Ascending aorta (tissue), 2 donors: ENCODE results near the gene EFNA2. TPM values are rescaled to one million over a fixed set of nuclear protein-coding genes. Genes with fewer than 3 reads are reported as not detected.

Source experiments
- DNase-seq, 2 donors: peaks; one replicate each; pipeline ENCODE4 v3.0.0-alpha.2; 2019; ENCODE audit warnings: low spot score in 2 of 2
- H3K27ac ChIP-seq, 2 donors: fragments of 200-600 bp; sonication (generic); one replicate each; pipeline ENCODE4 v1.5.1; 2016 to 2017; ENCODE audit warnings: mild to moderate bottlenecking in 1 of 2
- H3K27me3 ChIP-seq: fragments of 200-600 bp; sonication (generic); one replicate; pipeline ENCODE4 v1.5.1; 2017
- H3K36me3 ChIP-seq, 2 donors: fragments of 200-600 bp; sonication (generic); one replicate each; pipeline ENCODE4 v1.5.1; 2016
- H3K4me1 ChIP-seq, 2 donors: fragments of 200-600 bp; sonication (generic); one replicate each; pipeline ENCODE4 v1.5.1; 2016 to 2017; ENCODE audit warnings: mild to moderate bottlenecking in 1 of 2
- H3K4me3 ChIP-seq, 2 donors: fragments of 200-600 bp; sonication (generic); one replicate each; pipeline ENCODE4 v1.5.1; 2016 to 2017; ENCODE audit warnings: mild to moderate bottlenecking in 1 of 2
- H3K9me3 ChIP-seq, 2 donors: fragments of 200-600 bp; sonication (generic); one replicate each; pipeline ENCODE4 v1.5.1; 2016
- intact Hi-C: fragments of 100-400 bp; cut with DNase I; formaldehyde crosslinking; loops from one replicate; pipeline ENCODE4 v1.15.1; 2023
- total RNA-seq: library from RNA; depleted of rRNA; stranded (reverse); fragments of >200 nt; gene quantifications from one replicate; pipeline ENCODE4 v1.1.0, GENCODE V29; 2016
- TF ChIP-seq, protein P1 (sequence below), 3 experiments: fragments of 200-600 bp in 2 of 3; fragments of 450-650 bp in 1 of 3; sonication (generic) in 2 of 3; IDR thresholded peaks; one replicate each; pipeline ENCODE4 v1.5.1; 2016 to 2019; ENCODE audit warnings: antibody characterized with exemption in 3 of 3, mild to moderate bottlenecking in 1 of 3, moderate library complexity in 1 of 3

Gene EFNA2
- total RNA-seq, 1 donor from 2014 or later, result not detected

DNA sequence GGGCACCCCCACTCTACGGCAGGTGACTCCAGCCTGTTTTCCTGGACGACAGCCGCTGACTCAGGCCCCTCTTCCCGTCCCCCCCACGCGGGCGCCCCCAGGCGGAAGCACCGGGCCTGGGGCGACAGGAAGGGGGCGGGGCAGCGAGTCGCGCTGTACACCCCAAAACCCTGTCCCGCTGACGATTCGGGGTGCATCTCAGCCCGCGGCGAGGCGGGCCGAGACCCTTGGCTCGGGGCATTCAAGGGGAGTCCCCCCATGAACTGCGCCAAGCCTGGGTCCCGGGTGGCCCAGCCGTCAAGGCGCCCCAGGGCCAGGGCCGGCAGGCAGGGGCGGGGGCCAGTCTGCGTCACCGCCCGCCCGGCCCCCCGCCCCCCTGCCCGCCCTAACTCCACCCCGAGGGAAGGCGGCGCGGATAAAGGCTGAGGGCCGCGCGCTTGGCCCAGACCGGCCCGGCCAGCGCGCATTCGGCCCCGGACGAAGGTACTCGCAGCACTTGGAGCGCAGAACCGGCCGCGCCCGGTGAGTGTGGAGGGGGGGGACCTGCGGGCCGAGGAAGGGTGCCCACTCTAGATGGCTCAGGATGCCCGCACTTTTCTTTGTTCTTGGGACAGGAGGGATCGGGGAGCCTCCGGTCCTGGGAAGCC is 37.4 kb upstream of the EFNA2 start, which contains the start of gene MIDN:
TSS of gene MIDN (plus strand) at position 445 of the 647 bp plus-strand sequence. CDS start 1,714 bp downstream, outside the sequence.
- Histone ChIP-seq H3K9me3 (no peaks in the 10 kb centered on the region), H3K4me3 (peak within 1 kb of the TSS; percentile 67 to 95), H3K36me3 (peaks cover 6 to 15% of the 10 kb centered on the region in 2 donors), H3K27ac (peak within 1 kb of the TSS; percentile 92 to 99), H3K4me1 (peaks cover 28 to 45% of the 10 kb centered on the region in 2 donors), H3K27me3 (no peaks in the 10 kb centered on the region)
- TF ChIP-seq, protein P1, sequence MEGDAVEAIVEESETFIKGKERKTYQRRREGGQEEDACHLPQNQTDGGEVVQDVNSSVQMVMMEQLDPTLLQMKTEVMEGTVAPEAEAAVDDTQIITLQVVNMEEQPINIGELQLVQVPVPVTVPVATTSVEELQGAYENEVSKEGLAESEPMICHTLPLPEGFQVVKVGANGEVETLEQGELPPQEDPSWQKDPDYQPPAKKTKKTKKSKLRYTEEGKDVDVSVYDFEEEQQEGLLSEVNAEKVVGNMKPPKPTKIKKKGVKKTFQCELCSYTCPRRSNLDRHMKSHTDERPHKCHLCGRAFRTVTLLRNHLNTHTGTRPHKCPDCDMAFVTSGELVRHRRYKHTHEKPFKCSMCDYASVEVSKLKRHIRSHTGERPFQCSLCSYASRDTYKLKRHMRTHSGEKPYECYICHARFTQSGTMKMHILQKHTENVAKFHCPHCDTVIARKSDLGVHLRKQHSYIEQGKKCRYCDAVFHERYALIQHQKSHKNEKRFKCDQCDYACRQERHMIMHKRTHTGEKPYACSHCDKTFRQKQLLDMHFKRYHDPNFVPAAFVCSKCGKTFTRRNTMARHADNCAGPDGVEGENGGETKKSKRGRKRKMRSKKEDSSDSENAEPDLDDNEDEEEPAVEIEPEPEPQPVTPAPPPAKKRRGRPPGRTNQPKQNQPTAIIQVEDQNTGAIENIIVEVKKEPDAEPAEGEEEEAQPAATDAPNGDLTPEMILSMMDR (IDR thresholded peaks at IDR 0.05), result peak in 2 of 3 experiments; percentile 41 to 48
- peak; percentile 75 to 92 for DNase-seq
- intact Hi-C loops, result loop anchor here (1.0 to 10.0 kb wide), 2 partner anchors 18 to 323 kb away; partner anchors contain the start of gene ARID3A

DNA sequence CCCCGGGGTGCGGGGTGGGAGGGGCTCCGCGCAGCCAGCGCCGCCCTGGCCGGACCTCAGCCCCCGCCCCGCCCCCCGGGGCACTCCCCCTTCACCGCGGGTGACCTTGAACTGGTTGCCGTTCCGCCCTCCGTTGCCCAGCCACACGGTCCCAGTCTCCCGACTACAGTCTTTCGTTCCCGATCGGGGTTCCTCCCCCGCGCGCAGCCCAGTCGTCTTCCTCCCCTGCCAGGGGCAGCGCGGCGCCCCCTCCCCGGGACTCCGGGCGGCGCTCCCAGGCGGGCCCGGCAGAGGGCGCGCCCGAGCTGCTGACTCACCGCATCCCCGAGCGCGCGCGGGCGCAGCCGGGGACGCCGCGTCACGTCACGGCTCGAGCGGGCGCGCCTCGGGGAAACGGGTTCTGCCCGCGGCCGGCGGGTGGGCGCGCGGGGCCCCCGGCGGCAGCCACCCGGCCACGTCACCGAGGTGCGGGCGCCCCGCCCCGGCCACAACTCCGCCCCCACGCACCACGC is 36.8 kb upstream of the EFNA2 start:
- Histone ChIP-seq H3K4me1 (peaks cover 31 to 44% of the 10 kb centered on the region in 2 donors), H3K36me3 (peaks cover 8 to 20% of the 10 kb centered on the region in 2 donors), H3K9me3 (no peaks in the 10 kb centered on the region), H3K27me3 (no peaks in the 10 kb centered on the region), H3K27ac (peak overlapping the region; percentile 92 to 99), H3K4me3 (peak overlapping the region; percentile 67 to 95)
- intact Hi-C loops, result loop anchor here (1.0 to 10.0 kb wide), 3 partner anchors 17 to 324 kb away; partner anchors contain the start of genes ARID3A and CIRBP
- peak in 1 of 2 donors; percentile 90 for DNase-seq
- TF ChIP-seq, protein P1 (IDR thresholded peaks at IDR 0.05), result peak; percentile 72 to 99 (median 73)

DNA sequence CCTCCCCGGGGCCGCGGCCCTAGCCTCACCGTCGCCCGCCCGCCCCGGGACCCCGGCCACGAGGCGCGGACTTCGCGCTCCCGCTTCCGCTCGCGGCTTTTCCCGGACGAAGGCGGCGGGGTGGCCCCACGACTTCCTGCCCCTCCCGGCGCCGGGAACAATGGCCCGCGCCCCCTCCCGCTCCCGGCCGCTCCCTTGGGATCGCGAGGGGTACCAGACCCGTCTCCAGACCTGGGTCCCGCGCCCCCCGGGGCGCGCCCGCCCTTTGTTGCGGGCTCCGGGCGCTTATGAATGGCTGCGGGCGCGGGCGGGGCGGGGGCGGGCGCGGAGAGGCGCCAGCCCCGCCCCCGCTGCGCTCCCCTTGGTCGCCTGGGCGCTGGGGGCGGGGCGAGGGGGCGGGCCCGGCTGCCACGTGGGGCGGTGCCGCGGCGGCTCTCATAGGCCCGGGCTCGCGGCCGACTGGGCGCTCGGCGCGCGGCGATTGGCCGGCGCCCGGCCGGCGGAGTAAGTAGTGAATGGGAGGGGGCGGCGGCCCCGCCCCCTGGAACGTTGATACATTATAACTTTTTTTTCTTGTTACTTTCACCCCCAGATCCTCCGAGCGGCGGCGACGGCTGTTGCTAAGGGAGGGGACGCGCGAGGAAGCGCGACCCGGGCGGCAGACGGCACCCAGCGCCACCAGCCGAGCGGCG is 36.2 kb upstream of the EFNA2 start:
- Histone ChIP-seq H3K4me3 (peak overlapping the region; percentile 95), H3K9me3 (no peaks in the 10 kb centered on the region), H3K4me1 (peaks cover 32 to 45% of the 10 kb centered on the region in 2 donors), H3K27ac (peak overlapping the region; percentile 94 to 99), H3K27me3 (no peaks in the 10 kb centered on the region), H3K36me3 (peaks cover 14 to 26% of the 10 kb centered on the region in 2 donors)
- intact Hi-C loops, result loop anchor here (1.0 to 10.0 kb wide), 2 partner anchors 20 to 325 kb away; partner anchors contain the start of genes ARID3A and CIRBP
- TF ChIP-seq, protein P1 (IDR thresholded peaks at IDR 0.05), result no peak
- peak; percentile 91 to 98 for DNase-seq

DNA sequence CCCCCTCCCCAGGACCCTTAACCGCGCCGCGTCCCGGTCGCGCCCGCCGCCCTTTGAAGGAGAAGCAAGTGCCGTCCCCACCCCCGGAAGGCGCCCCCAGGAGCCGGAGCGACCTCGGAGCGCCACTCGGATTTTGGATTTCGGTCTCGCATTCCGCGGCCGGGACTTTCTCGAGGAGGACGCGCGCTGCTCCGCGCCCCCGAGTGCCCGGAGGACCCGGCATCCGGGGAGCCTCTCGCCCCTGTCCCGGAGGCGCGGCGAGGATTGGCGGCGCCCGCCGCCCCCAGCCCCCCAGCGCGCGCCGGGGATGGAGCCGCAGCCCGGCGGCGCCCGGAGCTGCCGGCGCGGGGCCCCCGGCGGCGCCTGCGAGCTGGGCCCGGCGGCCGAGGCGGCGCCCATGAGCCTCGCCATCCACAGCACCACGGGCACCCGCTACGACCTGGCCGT is 35.7 kb upstream of the EFNA2 start:
- H3K4me1 ChIP-seq, result peaks cover 28 to 45% of the 10 kb centered on the region in 2 donors
- TF ChIP-seq, protein P1 (IDR thresholded peaks at IDR 0.05), result no peak
- no peaks in the 10 kb centered on the region for H3K27me3 ChIP-seq
- no peak for DNase-seq
- H3K4me3 ChIP-seq, result peak overlapping the region; percentile 95
- H3K27ac ChIP-seq, result peak overlapping the region; percentile 94 to 98
- H3K9me3 ChIP-seq, result no peaks in the 10 kb centered on the region
- H3K36me3 ChIP-seq, result peaks cover 20 to 31% of the 10 kb centered on the region in 2 donors
- intact Hi-C loops, result loop anchor here (1.0 to 10.0 kb wide), 2 partner anchors 19 to 325 kb away; partner anchors contain the start of genes ARID3A and CIRBP

DNA sequence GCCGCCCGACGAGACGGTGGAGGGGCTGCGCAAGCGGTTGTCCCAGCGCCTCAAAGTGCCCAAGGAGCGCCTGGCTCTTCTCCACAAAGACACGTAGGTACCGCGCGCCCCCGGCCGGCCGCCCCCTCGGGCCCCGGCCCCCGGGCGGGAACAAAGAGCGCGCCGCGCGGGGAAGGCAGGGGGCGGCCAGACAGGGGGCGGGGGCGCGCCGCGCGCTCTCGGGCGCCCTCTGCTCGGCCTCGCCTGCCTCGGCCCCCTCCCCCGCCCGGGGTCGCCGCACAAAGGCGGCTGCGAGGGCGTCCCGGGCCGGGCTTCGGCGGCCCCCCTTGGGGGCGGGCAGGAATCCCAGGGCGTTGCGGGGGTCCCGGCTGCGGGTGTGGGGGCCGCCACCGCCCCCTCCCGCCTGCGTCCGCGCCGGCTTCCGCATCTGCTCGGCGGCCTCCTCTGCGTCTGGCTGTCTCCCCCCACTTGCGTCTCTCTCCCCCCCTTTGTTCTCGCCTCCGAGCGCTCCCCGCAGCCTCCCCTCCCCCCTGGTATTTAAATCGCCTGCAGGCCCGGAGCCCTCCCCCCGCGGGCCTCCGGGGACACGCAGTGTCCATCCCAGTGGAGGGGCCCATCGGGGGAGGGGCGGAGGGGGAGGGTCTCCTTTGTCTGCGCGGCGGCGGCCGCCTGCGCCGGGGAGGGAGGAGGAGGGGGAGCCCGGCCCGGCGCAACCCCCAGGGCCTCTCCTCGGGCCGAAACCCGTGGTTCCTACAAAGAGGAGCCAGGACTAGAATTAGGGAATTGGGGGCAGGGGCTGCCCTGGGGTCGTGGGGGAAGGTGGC is 35.0 kb upstream of the EFNA2 start:
- intact Hi-C loops, result no loop called here
- H3K4me1 ChIP-seq, result peaks cover 28 to 45% of the 10 kb centered on the region in 2 donors
- peak overlapping the region; percentile 95 for H3K4me3 ChIP-seq
- no peaks in the 10 kb centered on the region for H3K9me3 ChIP-seq
- peak overlapping the region; percentile 94 to 98 for H3K27ac ChIP-seq
- TF ChIP-seq, protein P1 (IDR thresholded peaks at IDR 0.05), result no peak
- H3K36me3 ChIP-seq, result peaks cover 26 to 38% of the 10 kb centered on the region in 2 donors
- H3K27me3 ChIP-seq, result no peaks in the 10 kb centered on the region
- no peak for DNase-seq
